K562 (cell line): ENCODE data around the gene LRPAP1. TPM values are rescaled to one million over a fixed set of nuclear protein-coding genes. Genes with fewer than 3 reads are reported as not detected.

Experiments
- ATAC-seq: fragments of 200-7000 bp; cut with Tn5 transposase; 3 replicates; pipeline ENCODE4 v1.9.1; 2020; ENCODE audit warnings: moderate library complexity
- BruUV-seq: library from RNA; stranded (reverse); fragments of 400-500 nt; replicated peaks from 2 replicates; lab custom pipeline; 2021; lab: Mats Ljungman, UMichigan
- CTCF ChIA-PET: fragments of 300-600 bp; formaldehyde crosslinking; extraction: SDS; loops from one replicate; lab custom pipeline; 2021; ENCODE audit warnings: low intra/inter-chr PET ratio; lab: Yijun Ruan, JAX
- POLR2A ChIA-PET: fragments of 300-600, 350-650 bp; sonication (Branson Sonifier 250); formaldehyde crosslinking; extraction: SDS; loops from one replicate; lab custom pipeline; 2021; ENCODE audit warnings: antibody characterized with exemption, inconsistent platforms; lab: Yijun Ruan, JAX
- DNase-seq, 4 experiments: peaks; one replicate each; pipeline versions ENCODE4 v3.0.0 to v3.0.0-alpha.2; 2011 to 2018; ENCODE audit warnings: low spot score in 3 of 4, mixed read lengths in 3 of 4; ENCODE audit errors: extremely low read depth in 1 of 4
- FAIRE-seq: peaks from 2 replicates; lab custom pipeline; 2011; peaks lifted over from hg19 to GRCh38; lab: Jason Lieb, UNC
- H2AFZ ChIP-seq: 2 replicates; pipeline ENCODE4 v1.6.0; 2011; ENCODE audit warnings: low read depth, low read length, control low read depth, inconsistent platforms
- H3K27ac ChIP-seq: fragments of 200-600 bp; 3 replicates; pipeline ENCODE4 v1.8.0; 2011; ENCODE audit warnings: low read depth, mild to moderate bottlenecking, control low read depth, inconsistent platforms, low read length, moderate library complexity, mixed read lengths; ENCODE audit errors: extremely low read depth
- H3K27me3 ChIP-seq, 2 experiments: fragments of 300-600 bp in 1 of 2; 2 replicates in 1 of 2; 3 replicates in 1 of 2; pipeline versions ENCODE4 v1.6.0 to v1.8.0; 2011; ENCODE audit warnings: inconsistent platforms in 2 of 2, low read length in 2 of 2, mild to moderate bottlenecking in 1 of 2, mixed read lengths in 1 of 2, moderate library complexity in 1 of 2; ENCODE audit not compliant: control insufficient read depth in 2 of 2, insufficient read depth in 2 of 2
- H3K36me3 ChIP-seq: fragments of 300-600 bp; 3 replicates; pipeline ENCODE4 v1.8.0; 2011; ENCODE audit warnings: mild to moderate bottlenecking, low read length, inconsistent platforms; ENCODE audit not compliant: control insufficient read depth, insufficient read depth
- H3K4me1 ChIP-seq, 2 experiments: fragments of 200-600 bp in 1 of 2; replicated peaks in 1 of 2; 2 replicates in 1 of 2; 3 replicates in 1 of 2; pipeline versions ENCODE4 v1.5.1 to v1.8.0; 2011; ENCODE audit warnings: inconsistent platforms in 2 of 2, low read length in 2 of 2, mild to moderate bottlenecking in 1 of 2, mixed read lengths in 1 of 2, moderate library complexity in 1 of 2; ENCODE audit not compliant: control insufficient read depth in 2 of 2, insufficient read depth in 2 of 2
- H3K4me2 ChIP-seq: 2 replicates; pipeline ENCODE4 v1.6.1; 2011; ENCODE audit warnings: low read length, control low read depth, inconsistent platforms, mixed read lengths; ENCODE audit not compliant: insufficient read depth
- H3K4me3 ChIP-seq: fragments of 200-600 bp; sonication (generic), shearing (Covaris generic); 2 replicates; pipeline ENCODE4 v1.5.1; 2016; ENCODE audit warnings: control low read depth, inconsistent platforms
- H3K79me2 ChIP-seq: fragments of 200-600 bp; 3 replicates; pipeline ENCODE4 v1.8.0; 2011; ENCODE audit warnings: low read length, inconsistent platforms; ENCODE audit not compliant: control insufficient read depth, insufficient read depth
- H3K9ac ChIP-seq, 2 experiments: 2 replicates each; pipeline versions ENCODE4 v1.6.0 to v1.6.1; 2011; ENCODE audit warnings: low read depth in 2 of 2, low read length in 2 of 2, control low read depth in 1 of 2, inconsistent platforms in 1 of 2, mild to moderate bottlenecking in 1 of 2, mixed read lengths in 1 of 2; ENCODE audit not compliant: insufficient read depth in 1 of 2
- H3K9me1 ChIP-seq: one replicate; pipeline ENCODE4 v1.6.0; 2011; ENCODE audit warnings: inconsistent platforms, mild to moderate bottlenecking, low read length, moderate library complexity; ENCODE audit not compliant: control insufficient read depth, insufficient read depth
- H3K9me3 ChIP-seq: replicated peaks from 2 replicates; pipeline ENCODE4 v1.5.1; 2011; ENCODE audit warnings: low read depth, low read length, inconsistent platforms; ENCODE audit not compliant: control insufficient read depth, insufficient read depth
- H4K20me1 ChIP-seq: replicated peaks from 2 replicates; pipeline ENCODE4 v1.6.1; 2011; ENCODE audit warnings: low read length, inconsistent platforms, mixed read lengths; ENCODE audit not compliant: control insufficient read depth, insufficient read depth
- ATF7 ChIP-seq: fragments of 450-650 bp; IDR thresholded peaks from 2 replicates; pipeline ENCODE4 v1.7.1; 2014; ENCODE audit warnings: mild to moderate bottlenecking, moderate library complexity
- C11orf30 ChIP-seq: fragments of 450-650 bp; IDR thresholded peaks from 2 replicates; pipeline ENCODE4 v1.6.1; 2016; ENCODE audit warnings: low read depth, mild to moderate bottlenecking
- CAMTA2 ChIP-seq: fragments of 250-450 bp; sonication (Bioruptor Pico); conservative IDR thresholded peaks from 2 replicates; pipeline ENCODE4 v1.5.1; 2022
- CREB1 ChIP-seq, 2 experiments: sonication (generic) in 1 of 2; formaldehyde crosslinking in 1 of 2; IDR thresholded peaks; 2 replicates each; pipeline versions ENCODE4 v1.6.1 to v1.8.0; 2012 to 2022; ENCODE audit warnings: inconsistent platforms in 1 of 2, mild to moderate bottlenecking in 1 of 2, missing genetic modification reagents in 1 of 2, moderate library complexity in 1 of 2
- HNRNPLL ChIP-seq: fragments of 200-400 bp; formaldehyde crosslinking; IDR thresholded peaks from 2 replicates; pipeline ENCODE4 v1.6.1; 2017; ENCODE audit warnings: low read length, low read depth, mild to moderate bottlenecking; ENCODE audit not compliant: poor library complexity, severe bottlenecking
- MYNN ChIP-seq, 2 experiments: sonication (generic); formaldehyde crosslinking in 1 of 2; IDR thresholded peaks; 2 replicates each; pipeline versions ENCODE4 v1.5.0 to v1.6.1; 2016 to 2020; ENCODE audit warnings: antibody characterized with exemption in 1 of 2, missing genetic modification reagents in 1 of 2
- PURB ChIP-seq: sonication (generic); formaldehyde crosslinking; IDR thresholded peaks from 2 replicates; pipeline ENCODE4 v1.9.0; 2021; ENCODE audit warnings: low read depth, mild to moderate bottlenecking, missing genetic modification reagents
- RBFOX2 ChIP-seq: fragments of 200-400 bp; formaldehyde crosslinking; IDR thresholded peaks from 2 replicates; pipeline ENCODE4 v1.6.1; 2017; ENCODE audit warnings: low read depth, mild to moderate bottlenecking, low read length, moderate library complexity
- RBM14 ChIP-seq: fragments of 200-400 bp; formaldehyde crosslinking; IDR thresholded peaks from 2 replicates; pipeline ENCODE4 v1.6.1; 2018; ENCODE audit warnings: low read depth, mild to moderate bottlenecking, low read length, moderate library complexity, borderline replicate concordance; ENCODE audit not compliant: insufficient read depth
- SREBF1 ChIP-seq: fragments of 150-350 bp; IDR thresholded peaks from 2 replicates; pipeline ENCODE4 v1.6.1; 2014; ENCODE audit warnings: antibody characterized with exemption, low read depth, low read length, borderline replicate concordance
- TAF15 ChIP-seq: fragments of 200-400 bp; formaldehyde crosslinking; IDR thresholded peaks from 2 replicates; pipeline ENCODE4 v1.6.1; 2017; ENCODE audit warnings: mild to moderate bottlenecking, low read depth, low read length, moderate library complexity
- YBX1 ChIP-seq: fragments of 450-650 bp; IDR thresholded peaks from 2 replicates; pipeline ENCODE4 v1.7.1; 2016; ENCODE audit warnings: mild to moderate bottlenecking
- ZBTB7A ChIP-seq: IDR thresholded peaks from 2 replicates; pipeline ENCODE4 v1.6.1; 2011; ENCODE audit warnings: low read depth, mild to moderate bottlenecking, low read length, moderate library complexity, borderline replicate concordance; ENCODE audit not compliant: control insufficient read depth
- ZNF121 ChIP-seq: sonication (generic); formaldehyde crosslinking; conservative IDR thresholded peaks from 2 replicates; pipeline ENCODE4 v1.8.0; 2022; ENCODE audit warnings: missing genetic modification reagents
- ZNF282 ChIP-seq: sonication (generic); formaldehyde crosslinking; IDR thresholded peaks from 2 replicates; pipeline ENCODE4 v1.8.1; 2023; ENCODE audit warnings: missing genetic modification reagents
- WGBS: fragments of 100-300 bp; shearing (Covaris generic); methylation state at CpG from one replicate; pipeline ENCODE4 v1.1.6; 2016; ENCODE audit warnings: low coverage, mixed read lengths; ENCODE audit not compliant: insufficient coverage; ENCODE audit errors: missing lambda C conversion rate; 5-methylcytosine and 5-hydroxymethylcytosine counted together
- in situ Hi-C: fragments of 300-500 bp; cut with MboI; formaldehyde crosslinking; loops from 4 replicates; pipeline ENCODE4 v1.15.0; 2018; ENCODE audit warnings: inconsistent platforms, mixed read lengths
- intact Hi-C: fragments of 100-400 bp; cut with micrococcal nuclease; formaldehyde crosslinking; loops from 2 replicates; pipeline ENCODE4 v1.14.2; 2022
- polyA plus RNA-seq, 8 experiments: library from polyadenylated mRNA; depleted of rRNA in 4 of 8; stranded (reverse) in 5 of 8; unstranded in 3 of 8; fragments of >200 nt; fragmentation: Nextera tagmentation in 2 of 8; fragmentation: Illumina TruSeq in 1 of 8; extraction: Ambion mirVana in 2 of 8; extraction: Trizol in 1 of 8; gene quantifications; 2 replicates each; pipeline versions ENCODE4 v1.2.1 to v1.2.3, GENCODE V29; 2011 to 2014; ENCODE audit warnings: inconsistent platforms in 1 of 8, missing spikeins in 1 of 8
- total RNA-seq, 7 experiments: library from RNA; depleted of rRNA in 6 of 7; stranded (reverse); fragments of >200 nt in 6 of 7; fragmentation: Illumina TruSeq in 2 of 7; extraction: Trizol in 2 of 7; gene quantifications; 2 replicates each; pipeline versions ENCODE4 v1.2.1 to v1.2.3, GENCODE V29; 2011 to 2021; ENCODE audit warnings: low replicate concordance in 1 of 7
- TF ChIP-seq, protein P1 (sequence below): fragments of 450-650 bp; formaldehyde crosslinking; IDR thresholded peaks from 2 replicates; pipeline ENCODE4 v1.4.0; 2020; ENCODE audit warnings: mild to moderate bottlenecking, mixed read lengths
- TF ChIP-seq, protein P2 (sequence below): fragments of 450-650 bp; IDR thresholded peaks from 2 replicates; pipeline ENCODE4 v1.6.1; 2017; ENCODE audit warnings: antibody characterized with exemption
- TF ChIP-seq, protein P3 (sequence below), 3 experiments: IDR thresholded peaks in 2 of 3; conservative IDR thresholded peaks in 1 of 3; 2 replicates each; pipeline ENCODE4 v1.5.1; 2011 to 2012; ENCODE audit warnings: low read length in 3 of 3, mild to moderate bottlenecking in 3 of 3, control low read depth in 2 of 3, improper control_type of control experiment in 1 of 3, inconsistent platforms in 1 of 3, low read depth in 1 of 3, mixed read lengths in 1 of 3, moderate library complexity in 1 of 3; ENCODE audit not compliant: insufficient read depth in 2 of 3

The LRPAP1 gene
- total and polyA plus RNA-seq, 9 of the 15 experiments (the other 6 are each of a cell fraction or from before 2014, with no cell fraction given) = 1.1 to 75.5 (median 41.8) TPM

DNA sequence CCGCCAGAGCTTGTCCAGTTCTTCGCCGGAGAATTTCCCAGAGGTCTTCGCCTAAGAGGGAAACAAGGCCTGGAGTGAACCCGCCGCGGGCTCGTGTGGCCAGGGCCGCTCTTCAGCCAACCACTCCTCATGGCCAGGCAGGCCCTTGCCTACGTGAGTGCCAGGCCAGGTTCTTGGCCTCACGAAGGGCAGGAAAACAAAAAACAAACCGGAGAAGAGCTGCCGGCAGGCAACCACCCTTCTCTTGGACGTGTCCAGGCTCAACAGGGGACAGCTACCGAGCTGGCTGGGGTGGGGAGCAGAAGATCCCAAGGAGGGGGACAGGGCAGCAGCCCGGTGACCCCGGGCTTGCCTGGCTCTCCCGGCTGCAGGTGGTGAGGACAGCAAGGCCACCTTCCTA lies 13.3 kb downstream of the LRPAP1 start:
- H3K27ac ChIP-seq = no peak overlapping the region
- DNase-seq = no peak
- 94% methylated on average over 7 of the region's 18 CpGs for WGBS
- CTCF ChIA-PET = no interaction called here
- no peak for ATAC-seq
- no peak overlapping the region for H3K9ac ChIP-seq
- H3K4me1 ChIP-seq = peaks cover 0 to 22% of the 10 kb centered on the region in 2 experiments; a peak in 2 of 5 replicates
- peaks cover 91% of the 10 kb centered on the region; the same call in 2 of the 3 replicates for H3K36me3 ChIP-seq
- H3K4me2 ChIP-seq = no peak overlapping the region
- H3K79me2 ChIP-seq = no peaks in the 10 kb centered on the region
- in situ Hi-C loops = no loop called here
- no peak overlapping the region for H2AFZ ChIP-seq
- intact Hi-C loops = no loop called here
- no peak for FAIRE-seq
- H3K9me3 ChIP-seq = no peaks in the 10 kb centered on the region
- no peaks in the 10 kb centered on the region; the same call in 1 of the 2 replicates for H4K20me1 ChIP-seq
- H3K4me3 ChIP-seq = no peak overlapping the region
- BruUV-seq = no TSS peak
- H3K9me1 ChIP-seq = no peaks in the 10 kb centered on the region
- POLR2A ChIA-PET = interaction anchor here (0.5 to 2.2 kb wide), 3 partner anchors 9 to 376 kb away, joined by 3 to 9 read pairs (median 3); no protein-coding TSS in a partner anchor
- no peaks in the 10 kb centered on the region for H3K27me3 ChIP-seq
- no peak for TF ChIP-seq YBX1
- no peak for TF ChIP-seq RBFOX2
- TF ChIP-seq TAF15 = no peak
- TF ChIP-seq CAMTA2 = no peak
- TF ChIP-seq, protein P1, sequence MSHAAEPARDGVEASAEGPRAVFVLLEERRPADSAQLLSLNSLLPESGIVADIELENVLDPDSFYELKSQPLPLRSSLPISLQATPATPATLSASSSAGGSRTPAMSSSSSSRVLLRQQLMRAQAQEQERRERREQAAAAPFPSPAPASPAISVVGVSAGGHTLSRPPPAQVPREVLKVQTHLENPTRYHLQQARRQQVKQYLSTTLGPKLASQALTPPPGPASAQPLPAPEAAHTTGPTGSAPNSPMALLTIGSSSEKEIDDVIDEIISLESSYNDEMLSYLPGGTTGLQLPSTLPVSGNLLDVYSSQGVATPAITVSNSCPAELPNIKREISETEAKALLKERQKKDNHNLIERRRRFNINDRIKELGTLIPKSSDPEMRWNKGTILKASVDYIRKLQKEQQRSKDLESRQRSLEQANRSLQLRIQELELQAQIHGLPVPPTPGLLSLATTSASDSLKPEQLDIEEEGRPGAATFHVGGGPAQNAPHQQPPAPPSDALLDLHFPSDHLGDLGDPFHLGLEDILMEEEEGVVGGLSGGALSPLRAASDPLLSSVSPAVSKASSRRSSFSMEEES (CRISPR knock-in tag) = no peak
- no peak for TF ChIP-seq ZNF121 (CRISPR knock-in tag)
- TF ChIP-seq RBM14 = no peak
- no peak for TF ChIP-seq MYNN (IDR thresholded peaks at IDR 0.05)
- TF ChIP-seq MYNN (CRISPR knock-in tag; IDR thresholded peaks at IDR 0.05) = no peak
- TF ChIP-seq ZNF282 = no peak
- no peak for TF ChIP-seq C11orf30
- TF ChIP-seq, protein P2, sequence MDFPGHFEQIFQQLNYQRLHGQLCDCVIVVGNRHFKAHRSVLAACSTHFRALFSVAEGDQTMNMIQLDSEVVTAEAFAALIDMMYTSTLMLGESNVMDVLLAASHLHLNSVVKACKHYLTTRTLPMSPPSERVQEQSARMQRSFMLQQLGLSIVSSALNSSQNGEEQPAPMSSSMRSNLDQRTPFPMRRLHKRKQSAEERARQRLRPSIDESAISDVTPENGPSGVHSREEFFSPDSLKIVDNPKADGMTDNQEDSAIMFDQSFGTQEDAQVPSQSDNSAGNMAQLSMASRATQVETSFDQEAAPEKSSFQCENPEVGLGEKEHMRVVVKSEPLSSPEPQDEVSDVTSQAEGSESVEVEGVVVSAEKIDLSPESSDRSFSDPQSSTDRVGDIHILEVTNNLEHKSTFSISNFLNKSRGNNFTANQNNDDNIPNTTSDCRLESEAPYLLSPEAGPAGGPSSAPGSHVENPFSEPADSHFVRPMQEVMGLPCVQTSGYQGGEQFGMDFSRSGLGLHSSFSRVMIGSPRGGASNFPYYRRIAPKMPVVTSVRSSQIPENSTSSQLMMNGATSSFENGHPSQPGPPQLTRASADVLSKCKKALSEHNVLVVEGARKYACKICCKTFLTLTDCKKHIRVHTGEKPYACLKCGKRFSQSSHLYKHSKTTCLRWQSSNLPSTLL = no peak
- no peak for TF ChIP-seq ZBTB7A
- TF ChIP-seq SREBF1 = no peak
- TF ChIP-seq ATF7 = no peak
- TF ChIP-seq, protein P3, sequence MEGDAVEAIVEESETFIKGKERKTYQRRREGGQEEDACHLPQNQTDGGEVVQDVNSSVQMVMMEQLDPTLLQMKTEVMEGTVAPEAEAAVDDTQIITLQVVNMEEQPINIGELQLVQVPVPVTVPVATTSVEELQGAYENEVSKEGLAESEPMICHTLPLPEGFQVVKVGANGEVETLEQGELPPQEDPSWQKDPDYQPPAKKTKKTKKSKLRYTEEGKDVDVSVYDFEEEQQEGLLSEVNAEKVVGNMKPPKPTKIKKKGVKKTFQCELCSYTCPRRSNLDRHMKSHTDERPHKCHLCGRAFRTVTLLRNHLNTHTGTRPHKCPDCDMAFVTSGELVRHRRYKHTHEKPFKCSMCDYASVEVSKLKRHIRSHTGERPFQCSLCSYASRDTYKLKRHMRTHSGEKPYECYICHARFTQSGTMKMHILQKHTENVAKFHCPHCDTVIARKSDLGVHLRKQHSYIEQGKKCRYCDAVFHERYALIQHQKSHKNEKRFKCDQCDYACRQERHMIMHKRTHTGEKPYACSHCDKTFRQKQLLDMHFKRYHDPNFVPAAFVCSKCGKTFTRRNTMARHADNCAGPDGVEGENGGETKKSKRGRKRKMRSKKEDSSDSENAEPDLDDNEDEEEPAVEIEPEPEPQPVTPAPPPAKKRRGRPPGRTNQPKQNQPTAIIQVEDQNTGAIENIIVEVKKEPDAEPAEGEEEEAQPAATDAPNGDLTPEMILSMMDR (IDR thresholded peaks at IDR 0.05 in 2 of 3, conservative IDR thresholded peaks at IDR 0.05 in 1 of 3; ENCODE audit: insufficient read depth in 2 of 3, low read depth in 1 of 3, low read length in 3 of 3) = no peak
- no peak for TF ChIP-seq HNRNPLL
- no peak for TF ChIP-seq PURB
- no peak for TF ChIP-seq CREB1 (IDR thresholded peaks at IDR 0.05)
- no peak for TF ChIP-seq CREB1 (CRISPR knock-in tag; IDR thresholded peaks at IDR 0.05)
